Measurements from ENCODE around the gene STUB1.

Gene STUB1

DNA sequence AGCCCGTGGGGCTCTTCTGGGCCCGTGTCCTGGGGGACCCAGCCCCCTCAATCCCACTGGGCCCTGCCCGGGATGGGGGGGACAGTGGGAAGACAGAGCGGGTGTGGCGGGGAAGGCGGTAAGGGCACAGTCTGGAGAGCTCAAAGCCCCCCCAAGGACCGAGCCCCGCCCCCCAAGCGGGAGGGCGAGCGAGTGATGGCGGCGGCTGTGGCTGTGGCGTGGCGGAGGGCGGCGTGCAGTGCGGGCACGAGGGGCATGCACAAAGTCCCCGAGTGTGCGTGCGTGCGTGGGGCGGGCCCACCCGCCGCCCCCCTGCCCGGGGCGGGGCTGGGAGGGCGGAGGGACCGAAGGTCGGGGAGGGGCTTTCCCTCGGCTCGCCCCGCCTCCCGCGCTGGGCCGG, 13.6 kb downstream of the STUB1 start:
- no peak for DNase-seq (ENCODE audit: low spot score)
- in situ Hi-C loops (cut with MboI; ENCODE audit: low pct_unique_long_range_greater_than_20kb, low sequenced_read_pairs, unreplicated experiment): no loop called here
- TF ChIP-seq, protein P1, sequence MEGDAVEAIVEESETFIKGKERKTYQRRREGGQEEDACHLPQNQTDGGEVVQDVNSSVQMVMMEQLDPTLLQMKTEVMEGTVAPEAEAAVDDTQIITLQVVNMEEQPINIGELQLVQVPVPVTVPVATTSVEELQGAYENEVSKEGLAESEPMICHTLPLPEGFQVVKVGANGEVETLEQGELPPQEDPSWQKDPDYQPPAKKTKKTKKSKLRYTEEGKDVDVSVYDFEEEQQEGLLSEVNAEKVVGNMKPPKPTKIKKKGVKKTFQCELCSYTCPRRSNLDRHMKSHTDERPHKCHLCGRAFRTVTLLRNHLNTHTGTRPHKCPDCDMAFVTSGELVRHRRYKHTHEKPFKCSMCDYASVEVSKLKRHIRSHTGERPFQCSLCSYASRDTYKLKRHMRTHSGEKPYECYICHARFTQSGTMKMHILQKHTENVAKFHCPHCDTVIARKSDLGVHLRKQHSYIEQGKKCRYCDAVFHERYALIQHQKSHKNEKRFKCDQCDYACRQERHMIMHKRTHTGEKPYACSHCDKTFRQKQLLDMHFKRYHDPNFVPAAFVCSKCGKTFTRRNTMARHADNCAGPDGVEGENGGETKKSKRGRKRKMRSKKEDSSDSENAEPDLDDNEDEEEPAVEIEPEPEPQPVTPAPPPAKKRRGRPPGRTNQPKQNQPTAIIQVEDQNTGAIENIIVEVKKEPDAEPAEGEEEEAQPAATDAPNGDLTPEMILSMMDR (IDR thresholded peaks at IDR 0.05; ENCODE audit: extremely low read depth, insufficient read depth, missing control alignments): no peak

DNA sequence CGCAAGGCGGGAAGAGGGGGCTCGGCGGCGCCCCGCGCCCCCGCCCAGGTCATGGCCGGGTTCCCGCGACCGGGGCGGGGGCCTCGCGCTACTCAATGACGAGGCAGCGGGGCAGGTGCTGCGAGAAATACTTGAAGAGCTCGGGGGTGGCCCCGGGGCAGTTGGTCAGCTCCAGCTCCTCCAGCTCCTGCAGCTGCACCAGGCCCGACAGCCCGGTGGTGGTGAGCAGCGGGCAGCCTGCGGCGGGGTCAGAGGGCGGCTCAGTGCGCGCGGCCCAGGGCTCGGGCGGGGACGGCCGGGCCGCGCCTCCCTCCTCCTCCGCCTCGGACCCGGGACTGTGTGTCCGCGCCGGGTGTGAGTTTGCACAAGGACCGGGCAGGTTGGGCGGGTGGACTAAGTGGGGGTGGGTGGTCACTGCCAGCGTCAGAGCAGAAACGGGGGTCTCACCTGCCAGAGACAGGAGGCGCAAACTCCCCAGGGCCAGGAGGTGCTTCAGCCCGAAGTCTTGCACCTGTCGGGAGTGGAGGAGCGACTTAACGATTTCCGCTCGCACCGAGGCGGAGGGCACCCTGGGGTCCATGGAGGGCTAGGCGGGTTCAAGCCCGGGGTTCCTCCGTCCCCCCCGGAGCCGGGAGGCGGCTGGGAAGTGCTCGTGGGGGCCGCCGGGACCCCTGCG, 14.1 kb downstream of the STUB1 start:
- in situ Hi-C loops (cut with MboI; ENCODE audit: low pct_unique_long_range_greater_than_20kb, low sequenced_read_pairs, unreplicated experiment): no loop called here
- TF ChIP-seq, protein P1 (IDR thresholded peaks at IDR 0.05; ENCODE audit: extremely low read depth, insufficient read depth, missing control alignments): no peak
- DNase-seq (ENCODE audit: low spot score): no peak

DNA sequence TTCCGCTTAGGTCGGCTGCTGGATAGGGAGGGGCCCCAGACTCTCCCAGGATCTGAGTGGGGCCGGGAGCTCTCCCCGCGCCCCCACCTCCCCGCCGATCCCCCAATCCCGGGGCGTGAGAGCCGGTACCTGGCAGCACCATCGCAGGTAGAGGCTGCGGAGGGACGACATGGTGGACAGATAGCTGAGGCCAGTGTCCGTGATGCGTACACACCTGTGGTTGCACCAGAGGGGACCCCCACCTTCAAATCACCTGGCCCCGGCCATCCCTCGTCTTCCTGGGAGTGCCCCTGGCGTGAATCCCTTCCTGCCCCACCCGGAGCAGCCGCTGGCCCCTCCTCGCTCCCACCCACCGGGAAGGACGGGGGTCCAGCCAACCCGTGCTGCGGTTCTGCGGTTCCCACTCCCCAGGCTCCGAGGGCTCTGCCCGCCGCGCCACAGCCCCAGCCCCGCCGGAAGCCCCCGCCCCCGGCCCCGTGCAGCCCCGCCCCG, 14.7 kb downstream of the STUB1 start:
- no peak for DNase-seq (ENCODE audit: low spot score)
- in situ Hi-C loops (cut with MboI; ENCODE audit: low pct_unique_long_range_greater_than_20kb, low sequenced_read_pairs, unreplicated experiment): no loop called here
- TF ChIP-seq, protein P1 (IDR thresholded peaks at IDR 0.05; ENCODE audit: extremely low read depth, insufficient read depth, missing control alignments): no peak

DNA sequence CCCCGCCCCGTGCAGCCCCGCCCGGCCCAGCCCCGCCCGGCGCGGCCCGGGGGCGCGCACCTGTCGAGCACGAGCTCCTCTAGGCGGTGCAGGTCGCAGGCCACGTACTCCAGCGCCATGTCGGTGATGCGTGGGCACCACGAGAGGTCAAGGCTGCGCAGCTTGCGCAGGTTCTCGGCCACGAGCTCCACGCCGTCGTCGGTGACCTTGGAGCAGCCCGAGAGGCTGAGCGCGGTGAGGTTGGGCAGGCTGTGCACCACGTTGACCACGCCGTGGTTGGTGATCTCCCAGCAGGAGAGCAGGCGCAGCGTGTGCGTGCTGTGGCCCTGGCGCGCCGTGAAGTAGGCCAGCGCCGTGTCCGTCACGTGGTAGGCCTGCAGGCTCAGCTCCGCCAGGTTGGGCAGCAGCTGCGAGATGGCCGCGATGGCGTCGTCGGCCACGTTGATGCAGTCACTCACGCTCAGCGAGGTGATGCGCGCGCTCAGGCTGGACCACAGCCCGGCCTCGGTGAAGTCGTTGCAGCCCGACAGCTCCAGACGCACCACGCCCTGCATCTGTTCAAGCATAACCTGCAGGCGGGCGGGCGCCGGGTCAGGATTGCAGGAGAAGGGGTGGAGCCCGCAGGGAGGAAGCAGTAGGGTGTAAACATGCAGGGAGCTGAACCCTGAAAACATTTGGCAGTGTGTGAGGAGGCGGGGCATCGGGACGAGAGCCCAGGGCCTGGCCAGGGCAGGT, 15.3 kb downstream of the STUB1 start:
- DNase-seq (ENCODE audit: low spot score): peak; percentile 90
- in situ Hi-C loops (cut with MboI; ENCODE audit: low pct_unique_long_range_greater_than_20kb, low sequenced_read_pairs, unreplicated experiment): no loop called here
- TF ChIP-seq, protein P1 (IDR thresholded peaks at IDR 0.05; ENCODE audit: extremely low read depth, insufficient read depth, missing control alignments): no peak

DNA sequence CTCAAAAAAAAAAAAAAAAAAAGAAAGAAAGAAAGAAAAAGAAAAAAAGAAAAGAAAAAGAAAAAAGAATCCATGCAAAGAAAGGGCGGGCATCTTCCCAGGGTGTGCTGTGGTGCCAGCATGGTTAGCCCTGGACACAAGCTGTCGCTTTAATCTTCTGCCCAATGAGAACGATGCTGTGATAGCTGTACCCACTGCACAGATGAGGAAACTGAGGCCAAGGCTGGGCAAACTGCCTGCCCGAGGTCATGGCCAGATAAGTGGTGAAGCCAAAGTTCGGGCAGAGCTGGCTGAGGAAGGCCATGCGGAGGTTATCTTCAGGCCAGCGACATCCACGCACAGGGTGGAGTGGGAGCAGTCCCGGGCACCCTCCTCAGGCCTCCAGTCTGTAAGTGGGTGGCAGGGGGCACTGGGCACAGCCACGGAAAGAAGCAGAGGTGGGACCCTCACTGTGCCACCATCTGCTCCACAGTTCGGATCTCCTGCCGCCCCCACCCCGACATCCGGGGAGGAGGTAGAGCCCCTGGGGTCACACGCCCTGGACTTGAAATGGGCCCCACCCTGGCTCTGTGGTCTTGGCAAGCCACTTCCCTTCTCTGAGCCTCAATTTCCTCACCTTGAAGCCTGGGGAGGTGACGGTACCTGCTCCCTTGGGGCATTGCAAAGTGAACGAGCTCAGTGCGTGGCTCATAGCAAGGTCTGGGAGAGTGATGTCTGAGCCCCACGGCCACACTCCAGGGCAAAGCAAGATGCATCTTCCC, 18.9 kb downstream of the STUB1 start:
- in situ Hi-C loops (cut with MboI; ENCODE audit: low pct_unique_long_range_greater_than_20kb, low sequenced_read_pairs, unreplicated experiment): no loop called here
- no peak for DNase-seq (ENCODE audit: low spot score)
- TF ChIP-seq, protein P1 (IDR thresholded peaks at IDR 0.05; ENCODE audit: extremely low read depth, insufficient read depth, missing control alignments): no peak
